NCI-H146 treated with DMSO at 0.1 percent for 48 hours (cell line): ENCODE data around the gene DNAJB14.

ENCODE experiments used
- DNase-seq: peaks from one replicate; lab custom pipeline; 2025; ENCODE audit not compliant: unreplicated experiment; lab: John Stamatoyannopoulos, UW

The DNAJB14 gene

DNA sequence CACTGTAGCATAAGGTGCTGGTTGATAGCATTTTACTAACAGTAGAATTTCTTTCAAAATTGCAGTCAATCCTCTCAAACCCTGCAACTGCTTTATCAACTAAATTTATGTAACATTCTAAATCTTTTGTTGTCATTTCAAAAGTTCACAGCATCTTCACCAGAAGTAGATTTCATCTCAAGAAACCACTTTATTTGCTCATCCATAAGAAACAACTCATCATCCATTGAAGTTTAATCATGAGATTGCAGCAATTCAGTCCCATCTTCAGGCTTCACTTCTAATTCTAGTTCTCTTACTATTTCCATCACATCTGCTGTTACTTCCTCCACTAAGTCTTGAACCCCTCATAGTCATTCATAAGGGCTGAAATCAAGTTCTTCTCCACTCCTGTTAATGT is 73.8 kb downstream of the DNAJB14 start:
- no peak for DNase-seq

DNA sequence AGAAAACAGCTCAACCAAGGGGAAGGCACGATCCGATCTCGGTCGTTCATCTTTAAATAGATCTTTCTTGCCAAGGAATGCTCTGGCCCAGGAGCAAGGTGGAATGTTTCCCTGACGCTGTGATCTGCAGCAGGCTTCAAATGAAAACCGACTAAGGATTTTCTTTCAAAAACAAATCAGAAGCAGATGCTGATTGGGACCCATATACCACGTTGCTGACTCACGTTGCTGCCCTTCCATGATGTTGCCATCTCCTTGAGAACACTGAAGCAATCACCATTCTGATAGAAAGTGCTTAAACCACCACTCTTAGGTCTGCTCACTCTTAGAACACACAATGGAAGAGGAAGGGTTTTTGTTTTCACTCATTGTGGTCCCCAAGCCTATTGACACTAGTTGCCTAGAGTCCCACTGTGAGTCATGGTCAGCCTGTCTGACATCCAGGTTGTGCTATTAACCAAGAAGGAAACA is 78.3 kb downstream of the DNAJB14 start:
- no peak for DNase-seq

DNA sequence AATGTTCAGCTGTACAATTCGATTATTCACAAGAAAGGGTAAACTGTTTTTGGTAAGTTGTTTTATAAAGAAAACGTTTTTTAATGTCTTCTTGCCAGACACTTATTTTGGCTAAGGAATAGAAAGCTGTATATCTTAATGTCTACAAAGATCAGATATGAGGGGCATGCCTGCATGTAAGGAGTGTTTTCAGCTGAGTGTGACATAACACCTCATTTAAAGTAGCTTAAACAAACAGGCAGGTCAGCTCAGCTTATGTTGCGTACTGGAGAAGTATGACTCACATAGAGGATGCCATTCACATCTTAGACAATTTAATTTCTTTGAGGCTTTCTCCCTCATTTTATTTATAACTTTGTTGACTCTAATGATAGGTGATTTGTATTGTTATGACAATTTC is 82.6 kb downstream of the DNAJB14 start:
- DNase-seq, result no peak

DNA sequence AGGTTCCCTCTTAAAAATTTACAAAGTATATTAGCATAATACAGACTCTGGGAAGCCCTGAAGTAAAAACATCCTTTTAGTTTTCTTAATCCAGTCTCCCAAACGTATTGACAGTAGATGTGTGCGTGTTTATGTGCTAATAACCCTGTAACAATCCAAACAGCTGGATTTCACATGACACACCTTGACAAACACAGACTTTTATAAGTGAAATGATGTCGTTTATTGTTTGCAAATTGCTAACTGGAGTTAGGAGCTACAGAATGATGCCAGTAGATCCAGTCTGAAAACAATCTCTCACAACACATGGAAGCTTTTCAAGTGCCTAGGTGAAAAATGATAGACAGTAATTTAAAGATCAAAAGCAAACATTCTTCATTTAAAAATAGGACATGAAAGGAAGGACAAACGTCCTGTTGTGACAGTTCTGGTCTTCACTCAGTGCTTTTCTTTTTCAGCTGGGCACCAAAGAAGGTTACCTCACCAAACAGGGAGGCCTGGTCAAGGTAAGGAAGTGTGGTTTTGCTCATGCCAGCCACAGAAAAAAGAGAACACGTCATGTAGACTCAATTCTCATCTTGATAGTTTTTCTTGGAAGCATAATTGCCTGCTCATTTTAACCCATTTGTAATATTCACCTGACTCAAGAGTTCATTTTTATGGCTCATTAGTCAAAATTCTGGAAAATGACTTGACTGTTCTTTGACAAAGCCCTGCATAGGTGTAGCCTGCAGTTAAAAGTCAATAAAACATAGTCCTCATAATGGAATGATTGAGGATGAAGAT is 85.1 kb downstream of the DNAJB14 start:
- DNase-seq, result no peak

DNA sequence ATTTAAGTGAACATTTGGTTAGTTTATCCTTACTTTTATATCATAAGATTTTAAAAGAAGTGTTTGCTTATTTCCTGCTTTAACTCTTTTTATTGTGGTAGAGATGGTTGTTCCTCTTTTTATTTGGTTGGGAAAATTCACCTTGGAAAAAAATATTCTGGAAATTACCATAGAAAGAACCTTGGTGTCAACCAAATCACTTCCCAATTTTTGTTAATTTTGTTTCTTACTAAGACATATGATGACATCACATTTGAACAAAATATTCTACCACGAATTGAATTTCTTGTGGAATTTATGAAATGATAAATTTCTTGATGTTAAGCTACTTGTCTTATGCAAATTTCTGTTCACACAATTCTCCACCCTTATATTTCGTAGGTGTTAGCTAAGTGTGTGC is 85.9 kb downstream of the DNAJB14 start:
- DNase-seq, result no peak

DNA sequence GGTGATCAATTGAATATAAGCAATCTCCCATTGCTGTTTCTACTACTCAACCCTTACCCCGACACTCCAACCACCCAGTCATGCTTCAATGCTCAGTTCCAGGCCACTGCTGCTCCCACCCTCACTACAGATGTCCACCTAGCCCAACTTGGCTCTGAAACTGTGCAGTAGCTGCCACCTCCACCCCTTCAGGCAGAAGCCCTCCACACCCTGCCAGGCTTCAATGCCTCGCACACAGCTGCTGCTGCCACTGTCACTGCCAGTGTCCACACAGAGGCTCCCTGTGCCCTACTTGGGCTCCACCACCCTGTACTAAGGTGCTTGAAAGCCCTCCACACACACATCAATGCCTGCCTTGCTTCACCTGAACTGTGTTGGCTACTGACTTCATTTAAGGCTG is 86.8 kb downstream of the DNAJB14 start:
- no peak for DNase-seq

DNA sequence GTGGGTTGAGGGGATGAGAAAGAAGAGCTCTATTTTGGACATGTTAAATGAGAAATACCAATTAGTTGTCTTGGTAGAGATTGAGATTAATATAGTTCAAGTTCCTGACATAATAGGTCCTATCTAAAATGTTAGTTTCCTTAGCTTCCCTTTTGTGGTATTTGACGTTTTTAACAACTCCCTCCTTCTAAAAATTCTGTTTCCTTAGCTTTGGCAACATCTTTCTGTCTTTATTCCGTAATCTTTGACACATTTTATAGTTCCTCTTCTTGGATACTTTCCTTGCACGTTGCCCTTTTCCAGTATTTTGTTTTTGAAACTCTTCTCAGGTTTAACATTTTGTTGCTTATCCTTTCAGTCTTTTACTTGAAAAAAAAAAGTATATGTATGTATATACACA is 89.1 kb downstream of the DNAJB14 start:
- DNase-seq, result no peak

DNA sequence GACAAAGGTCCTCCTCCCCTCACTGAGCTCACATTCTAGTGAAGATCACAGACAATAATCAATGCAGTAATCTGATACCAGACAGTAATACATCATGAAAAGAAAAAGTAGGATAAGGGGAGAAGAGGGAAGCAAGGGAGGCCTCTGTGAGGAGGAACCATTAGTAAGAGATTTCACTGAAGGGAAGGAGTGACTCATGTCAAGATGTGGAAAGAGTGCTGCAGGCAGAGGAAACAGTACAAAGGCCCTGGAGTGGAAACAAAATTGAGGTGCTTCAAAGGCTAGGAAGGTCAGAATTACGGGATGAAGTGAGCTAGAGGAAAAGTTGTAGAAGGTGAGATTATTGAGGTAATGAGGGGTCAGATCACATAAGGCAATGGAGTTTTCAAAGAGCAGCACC is 90.3 kb downstream of the DNAJB14 start:
- DNase-seq, result no peak

DNA sequence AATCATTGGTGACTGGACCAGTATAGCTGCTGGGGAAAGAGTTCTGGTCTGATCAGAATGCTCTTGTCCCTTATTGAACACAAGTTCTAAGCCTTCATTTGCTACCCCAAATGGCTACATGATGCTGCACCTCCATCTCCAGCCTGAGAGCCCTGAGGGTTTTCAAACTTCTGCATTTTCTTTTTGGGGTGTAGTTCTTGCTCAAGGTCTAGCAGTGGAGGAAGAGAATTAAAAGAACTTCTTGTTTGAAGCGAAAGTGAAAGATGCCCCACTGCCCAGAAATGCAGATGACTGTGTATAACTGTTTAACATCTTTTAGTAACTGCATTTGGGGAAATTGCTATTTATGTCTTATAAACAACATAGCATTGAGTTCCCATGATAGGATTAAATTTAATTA is 90.7 kb downstream of the DNAJB14 start:
- no peak for DNase-seq

DNA sequence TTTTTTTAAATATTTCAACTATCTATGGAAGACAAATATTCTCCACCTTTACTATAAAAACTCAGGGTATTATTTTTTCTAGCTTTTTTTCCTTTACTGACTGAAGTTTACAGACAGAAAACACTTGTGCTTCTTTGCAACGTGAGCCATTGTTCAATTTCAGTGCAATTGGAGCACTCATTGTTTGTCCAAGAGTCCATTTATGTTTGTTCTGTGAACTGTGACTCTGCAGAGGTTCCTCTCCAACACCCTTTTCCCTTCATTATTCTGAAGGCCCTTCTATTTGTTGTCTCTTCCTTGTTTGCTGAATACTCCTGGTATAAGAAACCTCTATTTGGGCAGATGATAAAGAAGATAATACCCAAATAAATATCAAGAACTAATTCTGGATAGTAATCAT is 92.4 kb downstream of the DNAJB14 start:
- peak; percentile 1 for DNase-seq

DNA sequence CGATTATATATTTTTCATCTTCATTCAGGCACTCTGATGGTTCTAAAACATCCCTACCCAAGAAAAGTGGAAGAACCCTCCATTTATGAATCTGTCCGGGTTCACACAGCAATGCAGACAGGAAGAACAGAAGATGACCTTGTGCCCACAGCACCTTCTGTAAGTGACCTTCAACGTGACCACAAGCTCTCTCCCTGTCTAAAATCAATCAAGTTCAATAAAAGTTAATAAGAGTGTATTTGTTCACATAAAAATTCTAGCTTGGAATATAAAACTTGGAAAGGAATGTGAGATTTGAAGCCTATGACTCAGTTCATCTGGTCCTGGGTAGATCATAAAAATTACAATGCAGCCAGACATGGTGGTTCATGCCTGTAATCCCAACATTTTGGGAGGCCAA is 93.2 kb downstream of the DNAJB14 start:
- no peak for DNase-seq

DNA sequence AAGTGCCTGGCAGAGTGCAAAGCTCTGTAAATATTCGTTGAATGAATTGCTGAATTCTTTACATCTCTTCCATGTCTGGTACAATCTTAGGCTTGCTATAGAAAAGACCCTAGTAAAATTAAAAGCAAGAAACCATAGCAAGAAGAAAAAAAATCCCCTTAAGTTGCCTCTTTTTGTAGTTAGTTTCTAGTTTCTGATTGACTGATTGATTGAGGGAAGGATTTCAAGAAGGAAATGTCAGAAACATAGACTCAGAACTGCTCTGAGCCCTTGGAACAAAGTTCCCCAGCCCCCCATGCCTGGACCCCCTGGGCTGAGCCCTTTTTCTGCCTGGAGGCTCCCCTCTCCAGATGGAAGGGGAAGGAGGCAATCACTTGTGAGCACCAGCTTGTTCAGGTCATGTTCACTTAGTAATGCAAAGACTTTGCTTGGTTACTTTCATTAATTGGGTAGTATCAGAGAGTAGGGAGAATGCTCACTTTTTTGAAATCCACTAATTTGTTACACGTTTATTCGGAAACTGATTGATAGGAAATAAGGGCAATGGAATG is 94.1 kb downstream of the DNAJB14 start:
- no peak for DNase-seq

DNA sequence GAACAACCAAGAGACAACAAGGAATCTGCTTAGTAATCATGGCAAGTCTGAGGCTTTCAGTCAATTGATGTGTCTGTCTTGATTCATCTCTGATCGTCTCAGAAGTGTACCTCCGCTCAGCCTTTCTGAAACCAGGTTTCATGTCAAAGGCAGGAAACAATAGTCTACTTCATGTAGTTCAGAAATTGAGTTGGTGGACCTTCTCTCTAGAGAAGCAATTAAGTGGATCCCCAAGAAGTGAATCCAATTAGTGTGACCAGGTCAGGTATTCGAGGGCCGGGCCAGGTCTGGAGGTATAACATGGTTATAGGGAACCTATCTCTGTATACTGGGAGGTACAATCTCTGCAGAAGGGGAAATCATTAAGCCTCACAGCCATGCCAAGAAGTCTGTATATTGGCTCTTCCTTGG is 97.8 kb downstream of the DNAJB14 start:
- no peak for DNase-seq

DNA sequence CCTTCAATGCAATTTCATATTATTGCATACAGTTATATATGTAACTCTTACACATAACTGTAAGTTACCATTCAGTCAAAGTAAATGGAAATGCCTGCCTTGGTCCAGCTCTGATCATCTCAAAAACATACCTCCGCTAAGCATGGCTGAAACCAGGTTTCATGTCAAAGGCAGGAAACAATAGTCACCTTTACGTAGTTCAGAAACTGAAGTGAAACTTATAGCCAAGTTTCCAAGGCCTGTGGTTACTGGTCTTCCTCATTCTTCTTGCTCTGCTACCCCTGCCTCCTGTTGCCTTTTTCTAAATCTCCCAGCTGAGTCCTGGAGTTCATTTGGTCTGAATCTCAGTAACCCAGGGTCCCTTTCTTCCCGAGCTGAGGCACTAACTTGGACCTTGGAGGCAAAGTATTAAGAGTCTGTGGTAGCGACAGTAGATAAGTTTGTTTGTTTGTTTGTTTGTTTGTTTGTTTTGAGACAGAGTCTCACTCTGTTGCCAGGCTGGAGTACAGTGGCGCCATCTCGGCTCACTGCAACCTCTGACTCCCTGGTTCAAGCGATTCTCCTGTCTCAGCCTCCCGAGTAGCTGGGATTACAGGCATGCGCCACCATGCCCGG is 98.9 kb downstream of the DNAJB14 start:
- DNase-seq, result no peak

DNA sequence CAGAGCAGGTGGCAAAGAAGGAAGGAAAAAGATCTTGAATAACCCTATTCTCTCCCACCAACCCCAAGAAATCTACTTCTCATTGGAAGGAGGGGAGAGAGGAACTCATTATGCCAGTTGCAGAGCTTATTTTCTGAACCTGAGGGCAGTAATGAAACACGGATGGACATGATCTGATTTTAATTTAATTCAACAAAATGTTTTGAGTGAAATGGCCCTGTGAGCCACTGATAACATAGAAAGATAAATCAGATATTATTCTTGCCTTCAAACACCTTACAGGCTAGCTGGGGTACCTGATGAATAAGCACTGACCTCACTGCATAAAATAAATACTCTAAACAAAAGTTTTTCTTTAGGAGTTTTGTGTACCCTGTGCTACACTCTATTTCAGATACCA is 99.5 kb downstream of the DNAJB14 start:
- no peak for DNase-seq
